GM20000 (cell line): Measurements from ENCODE around the gene SNX27.
"Not testable (repeated sequence)": the region's sequence is repeated elsewhere in the genome, so short reads cannot be mapped to it uniquely, and the experiment has no call there.

Experiments
- DNase-seq: peaks from one replicate; pipeline ENCODE4 v3.0.0; 2012; ENCODE audit warnings: low spot score
- CTCF ChIP-seq: IDR thresholded peaks from 2 replicates; pipeline ENCODE4 v1.5.1; 2012; ENCODE audit warnings: mild to moderate bottlenecking, control low read depth; ENCODE audit errors: extremely low read depth, missing control alignments

The SNX27 gene

DNA sequence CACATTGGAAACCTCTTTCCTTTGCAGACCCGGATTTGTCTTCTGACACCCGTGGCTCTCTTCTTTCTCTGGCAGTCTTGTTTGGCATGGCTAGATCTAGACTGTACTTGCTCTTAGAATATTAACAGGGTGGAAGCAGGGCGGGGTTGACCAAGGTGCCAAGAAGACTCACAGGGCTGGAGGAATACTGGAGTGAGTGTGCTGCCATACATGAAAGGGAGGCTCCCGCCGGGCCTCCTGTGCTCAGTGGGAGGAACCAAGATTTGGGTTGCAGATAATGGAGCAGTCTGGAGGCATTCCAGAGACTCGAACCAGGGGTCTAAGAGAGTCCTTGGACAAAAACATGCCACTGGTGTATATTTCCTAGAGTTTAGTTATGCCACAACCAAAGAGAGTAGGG is 27.6 kb upstream of the SNX27 start:
- no peak for TF ChIP-seq CTCF
- DNase-seq, result no peak

DNA sequence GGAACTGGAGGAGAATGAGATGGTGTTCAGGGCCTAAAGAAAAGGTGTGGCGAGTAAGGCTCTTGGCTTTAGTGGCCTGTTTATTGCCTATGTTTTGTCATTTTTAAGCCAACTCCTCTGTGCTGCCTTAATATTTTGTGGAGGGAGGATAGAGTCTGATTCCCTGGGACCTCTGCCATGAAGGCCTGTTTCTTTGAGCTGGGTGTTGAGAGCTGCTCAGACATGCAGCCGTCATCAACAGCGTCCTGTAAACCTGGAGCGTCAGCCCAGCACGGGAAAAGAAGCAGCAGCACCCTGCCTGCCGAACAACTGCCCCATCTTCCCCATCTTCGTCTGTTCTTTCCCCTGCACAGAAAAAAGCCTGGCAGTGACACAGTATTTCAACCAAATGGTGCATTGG is 27.1 kb upstream of the SNX27 start:
- no peak for DNase-seq
- TF ChIP-seq CTCF, result no peak

GRCh38 chr1:151585622-151586021 is 26.2 kb upstream of the SNX27 start:
- DNase-seq, result no peak
- TF ChIP-seq CTCF, result no peak

DNA sequence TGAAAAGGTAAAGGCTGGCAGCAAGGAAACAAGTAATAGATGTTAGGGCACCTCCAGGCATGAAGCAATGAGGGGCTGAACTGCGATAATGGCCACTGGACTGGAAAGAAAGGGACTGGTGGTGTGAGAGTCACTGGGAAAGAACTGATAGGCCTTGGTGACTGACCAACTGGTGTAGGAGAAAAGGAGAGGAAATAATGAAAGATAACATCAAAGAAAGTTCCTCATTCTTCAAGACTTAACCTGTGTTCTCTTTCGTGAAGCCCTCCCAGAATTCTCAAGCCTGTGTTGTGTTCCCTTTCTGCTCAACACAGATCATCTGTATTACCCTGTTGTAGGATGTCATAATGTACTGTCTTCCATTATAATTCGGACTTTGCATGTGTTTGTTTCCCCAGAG is 20.9 kb upstream of the SNX27 start:
- TF ChIP-seq CTCF, result no peak

DNA sequence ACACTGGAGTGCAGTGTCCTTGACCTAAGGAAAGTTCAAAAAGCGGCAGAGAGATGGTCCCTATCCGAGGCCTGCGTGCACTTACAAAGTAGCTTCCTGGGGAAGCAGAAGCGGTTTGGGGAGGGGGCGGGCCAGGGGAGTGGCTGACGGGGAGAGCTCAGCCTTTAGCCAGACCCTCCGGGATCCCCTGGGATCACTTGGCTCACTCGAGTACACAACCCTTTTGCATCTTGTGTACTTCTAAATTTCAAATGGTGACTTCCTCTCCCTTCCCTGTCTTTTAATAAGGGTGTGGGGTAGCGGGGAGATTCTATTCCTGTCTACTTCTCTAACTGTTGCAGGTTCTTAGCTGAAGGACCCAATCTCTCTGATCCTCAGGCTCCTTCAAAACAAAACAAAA is 18.1 kb upstream of the SNX27 start:
- DNase-seq, result no peak

More for the DNA sequence above, 20.9 kb upstream of the SNX27 start:
- DNase-seq, result no peak

GRCh38 chr1:151594143-151594625 is 17.7 kb upstream of the SNX27 start:
- TF ChIP-seq CTCF, result peak; percentile 96
- DNase-seq, result peak; percentile 89

More for the DNA sequence above, 18.1 kb upstream of the SNX27 start:
- TF ChIP-seq CTCF, result no peak

DNA sequence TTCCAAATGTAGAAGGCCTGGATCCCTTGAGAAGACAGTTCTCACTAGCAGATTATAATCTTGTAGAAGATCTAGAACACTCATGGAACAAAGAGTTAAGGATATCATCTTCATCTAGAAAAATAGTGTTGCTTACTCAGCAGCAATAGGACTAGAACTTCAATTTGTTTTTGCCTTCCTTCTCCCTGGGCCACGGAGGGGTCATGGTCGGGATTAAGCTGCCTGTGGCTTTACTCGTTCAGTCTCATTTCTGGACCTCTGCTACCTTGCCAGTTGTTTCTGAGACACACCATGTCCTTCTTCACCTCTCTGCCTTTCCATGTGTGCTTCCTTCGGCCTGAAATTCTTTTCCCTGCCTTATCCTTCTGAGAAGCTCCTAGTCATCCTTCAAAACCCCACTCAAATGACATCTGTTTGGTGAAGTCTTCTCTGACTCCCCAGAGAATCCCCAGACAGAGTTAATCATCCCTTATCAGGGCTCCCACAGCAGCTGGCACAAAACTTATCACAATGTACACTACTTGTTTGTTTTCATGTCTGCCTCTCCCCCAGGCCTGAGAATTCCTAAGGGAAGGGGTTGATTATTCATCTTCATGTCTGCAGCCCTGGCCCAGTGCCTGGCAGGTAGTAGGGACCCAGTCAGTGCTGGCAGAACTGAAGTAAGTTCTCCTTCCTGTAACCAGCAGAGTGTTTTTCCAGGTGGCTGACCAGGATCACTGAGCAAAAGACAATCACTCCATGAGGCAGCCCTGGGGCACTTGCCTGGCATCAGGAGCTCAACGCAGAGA is 15.5 kb upstream of the SNX27 start:
- no peak for DNase-seq
- no peak for TF ChIP-seq CTCF

GRCh38 chr1:151602550-151602949 is 9.3 kb upstream of the SNX27 start:
- not testable (repeated sequence) for DNase-seq
